Nephron progenitor cell (in vitro differentiated cells): ENCODE data around the gene FAM193A.

Experiments used
- DNase-seq: peaks from one replicate; pipeline ENCODE4 v3.0.0; 2021
- H3K27ac Mint-ChIP-seq: 2 replicates; pipeline ENCODE4 v1.8.0; 2021; ENCODE audit warnings: mild to moderate bottlenecking, moderate library complexity, mixed read lengths
- H3K27me3 Mint-ChIP-seq: 2 replicates; pipeline ENCODE4 v1.8.0; 2021; ENCODE audit warnings: mild to moderate bottlenecking, low read depth, mixed read lengths; ENCODE audit not compliant: poor library complexity
- H3K36me3 Mint-ChIP-seq: 2 replicates; pipeline ENCODE4 v1.8.0; 2021; ENCODE audit warnings: low read depth, mixed read lengths
- H3K4me1 Mint-ChIP-seq: 2 replicates; pipeline ENCODE4 v1.8.0; 2021; ENCODE audit warnings: mixed read lengths
- H3K4me3 Mint-ChIP-seq: 2 replicates; pipeline ENCODE4 v1.8.0; 2021; ENCODE audit warnings: mild to moderate bottlenecking, moderate library complexity, mixed read lengths
- H3K9me3 Mint-ChIP-seq: 2 replicates; pipeline ENCODE4 v1.8.0; 2021; ENCODE audit warnings: mild to moderate bottlenecking, moderate library complexity, mixed read lengths
- CTCF ChIP-seq: fragments of 200-600 bp; sonication (generic); IDR thresholded peaks from 2 replicates; pipeline ENCODE4 v1.5.0; 2021; ENCODE audit warnings: antibody characterized with exemption

Gene FAM193A

GRCh38 chr4:2702361-2702760 is 165.9 kb downstream of the FAM193A start:
- Mint-ChIP-seq H3K36me3 (peaks cover 82% of the 10 kb centered on the region), H3K27me3 (no peaks in the 10 kb centered on the region), H3K4me3 (no peak overlapping the region), H3K4me1 (peaks cover 4% of the 10 kb centered on the region), H3K9me3 (no peaks in the 10 kb centered on the region), H3K27ac (no peak overlapping the region)
- DNase-seq, result no peak
- no peak for TF ChIP-seq CTCF

DNA sequence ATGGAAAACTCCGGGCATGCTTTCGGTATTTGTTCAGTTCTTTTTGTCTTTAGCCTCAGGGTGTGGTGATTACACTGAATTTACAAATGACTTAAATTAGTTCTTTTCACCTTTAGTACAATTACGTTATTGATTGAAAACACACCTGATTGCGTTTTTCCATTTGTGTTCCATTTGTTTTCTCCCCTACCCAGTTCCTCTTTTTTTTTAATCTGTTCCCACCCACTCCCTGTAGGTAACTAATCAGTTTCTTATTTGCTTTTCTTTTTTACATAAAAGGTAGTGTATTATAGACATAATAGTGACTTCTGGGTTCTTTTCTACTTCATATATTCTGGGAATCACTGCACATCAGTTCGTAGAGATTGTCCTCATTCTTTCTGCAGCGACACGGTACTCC is 166.3 kb downstream of the FAM193A start:
- Mint-ChIP-seq H3K27me3 (no peaks in the 10 kb centered on the region), H3K36me3 (peaks cover 79% of the 10 kb centered on the region), H3K4me3 (no peak overlapping the region), H3K4me1 (peaks cover 4% of the 10 kb centered on the region), H3K27ac (peak overlapping the region; percentile 6), H3K9me3 (no peaks in the 10 kb centered on the region)
- no peak for DNase-seq
- TF ChIP-seq CTCF, result no peak

- no peak for DNase-seq
- peaks cover 74% of the 10 kb centered on the region for H3K36me3 Mint-ChIP-seq
- no peak overlapping the region for H3K4me3 Mint-ChIP-seq
- no peak for TF ChIP-seq CTCF
- no peaks in the 10 kb centered on the region for H3K27me3 Mint-ChIP-seq
- peaks cover 3% of the 10 kb centered on the region for H3K9me3 Mint-ChIP-seq
- H3K4me1 Mint-ChIP-seq, result no peaks in the 10 kb centered on the region
- peak overlapping the region; percentile 43 for H3K27ac Mint-ChIP-seq
Measured at GRCh38 chr4:2712261-2712842, 175.9 kb downstream of the FAM193A start.

DNA sequence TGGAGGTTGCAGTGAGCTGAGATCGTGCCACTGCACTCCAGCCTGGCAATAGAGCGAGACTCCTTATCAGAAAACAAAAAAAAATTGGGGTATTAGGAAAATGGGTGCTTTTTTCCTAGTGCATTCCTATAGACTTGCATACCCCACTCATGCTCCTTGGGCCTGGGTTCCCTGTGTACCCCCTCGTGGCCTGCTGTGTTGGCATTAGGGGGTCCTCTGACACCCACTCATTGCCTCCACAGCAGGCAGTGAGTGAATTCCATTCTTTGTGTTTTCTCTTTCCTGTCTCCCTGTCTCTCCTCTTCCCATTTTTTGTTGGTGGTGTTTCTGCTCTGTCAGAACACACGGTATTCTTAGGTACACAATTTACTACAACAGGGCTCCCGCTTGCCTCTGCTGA is 176.9 kb downstream of the FAM193A start:
- Mint-ChIP-seq H3K27me3 (no peaks in the 10 kb centered on the region), H3K27ac (no peak overlapping the region), H3K36me3 (peaks cover 75% of the 10 kb centered on the region), H3K4me1 (no peaks in the 10 kb centered on the region), H3K4me3 (no peak overlapping the region), H3K9me3 (peaks cover 3% of the 10 kb centered on the region)
- TF ChIP-seq CTCF, result no peak
- no peak for DNase-seq

- TF ChIP-seq CTCF, result no peak
- H3K9me3 Mint-ChIP-seq, result peaks cover 3% of the 10 kb centered on the region
- no peak for DNase-seq
- H3K27ac Mint-ChIP-seq, result peak overlapping the region; percentile 95
- no peak overlapping the region for H3K4me3 Mint-ChIP-seq
- H3K36me3 Mint-ChIP-seq, result peaks cover 75% of the 10 kb centered on the region
- no peaks in the 10 kb centered on the region for H3K27me3 Mint-ChIP-seq
- no peaks in the 10 kb centered on the region for H3K4me1 Mint-ChIP-seq
Measured at GRCh38 chr4:2714061-2714770, 177.8 kb downstream of the FAM193A start.

DNA sequence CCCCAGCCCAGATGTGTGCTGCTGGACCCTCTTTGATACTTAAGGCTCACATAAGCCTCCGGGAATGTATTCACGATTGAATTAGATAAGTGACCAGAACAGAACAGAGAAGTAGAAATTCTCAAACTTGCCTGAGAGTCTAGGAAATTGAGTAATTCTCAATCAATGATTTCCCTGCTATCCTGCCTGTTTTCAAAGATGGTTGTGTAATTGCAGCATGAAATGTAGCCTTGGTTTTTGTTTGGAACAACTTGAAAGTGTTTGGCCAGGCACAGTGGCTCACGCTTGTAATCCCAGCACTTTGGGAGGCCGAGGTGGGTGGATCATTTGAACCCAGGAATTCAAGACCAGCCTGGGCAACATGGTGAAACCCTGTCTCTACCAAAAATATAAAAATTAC is 178.5 kb downstream of the FAM193A start:
- Mint-ChIP-seq H3K4me1 (no peaks in the 10 kb centered on the region), H3K4me3 (no peak overlapping the region), H3K27me3 (no peaks in the 10 kb centered on the region), H3K27ac (no peak overlapping the region), H3K36me3 (peaks cover 75% of the 10 kb centered on the region), H3K9me3 (peaks cover 3% of the 10 kb centered on the region)
- no peak for DNase-seq
- no peak for TF ChIP-seq CTCF
